AG04449 (cell line): ENCODE results near the gene HPF1.

Experiments
- CTCF ChIA-PET: fragments of 350-600 bp; formaldehyde crosslinking; extraction: SDS; loops from one replicate; lab custom pipeline; 2021; ENCODE audit warnings: antibody characterized with exemption; lab: Yijun Ruan, JAX
- POLR2A ChIA-PET: fragments of 400-600, 350-600 bp; formaldehyde crosslinking; extraction: SDS; loops from one replicate; lab custom pipeline; 2020; ENCODE audit warnings: antibody characterized with exemption, inconsistent platforms; lab: Yijun Ruan, JAX
- DNase-seq: peaks from one replicate; pipeline ENCODE4 v3.0.0-alpha.2; 2010; ENCODE audit warnings: low read depth, low spot score
- H3K4me3 ChIP-seq: 2 replicates; pipeline ENCODE4 v1.5.1; 2011; ENCODE audit warnings: low read depth, mild to moderate bottlenecking, control low read depth, low read length
- CTCF ChIP-seq: IDR thresholded peaks from one replicate; pipeline ENCODE4 v1.5.1; 2011; ENCODE audit warnings: mild to moderate bottlenecking, moderate library complexity, low read length, control low read depth, inconsistent platforms; ENCODE audit not compliant: insufficient read depth; ENCODE audit errors: missing control alignments

Gene HPF1

GRCh38 chr4:169698331-169698730, 59.4 kb downstream of the HPF1 start:
- no peak overlapping the region for H3K4me3 ChIP-seq
- DNase-seq = no peak
- no peak for TF ChIP-seq CTCF
- POLR2A ChIA-PET = no interaction called here
- CTCF ChIA-PET = no interaction called here

GRCh38 chr4:169690787-169691186, 67.0 kb downstream of the HPF1 start:
- TF ChIP-seq CTCF = no peak
- ChIA-PET CTCF (interaction anchor here (0.9 kb wide), 1 partner anchor 78 kb away, joined by 3 read pairs; no protein-coding TSS in a partner anchor), POLR2A (no interaction called here)
- no peak overlapping the region for H3K4me3 ChIP-seq
- no peak for DNase-seq

GRCh38 chr4:169689681-169690080, 68.1 kb downstream of the HPF1 start:
- no peak for TF ChIP-seq CTCF
- ChIA-PET POLR2A (no interaction called here), CTCF (no interaction called here)
- H3K4me3 ChIP-seq = no peak overlapping the region
- DNase-seq = no peak

GRCh38 chr4:169682372-169683047, 75.2 kb downstream of the HPF1 start:
- ChIA-PET CTCF (no interaction called here), POLR2A (no interaction called here)
- peak; percentile 36 for DNase-seq
- no peak for TF ChIP-seq CTCF
- H3K4me3 ChIP-seq = no peak overlapping the region
